ENCODE results near the gene KIR3DL1.
A peak's percentile ranks its signal among the peaks of the same experiment; 100 is the strongest.
"Not testable (repeated sequence)": the region's sequence is repeated elsewhere in the genome, so short reads cannot be mapped to it uniquely, and the experiment has no call there.

The KIR3DL1 gene

GRCh38 chr19:54814571-54814970 is 1.7 kb upstream of the KIR3DL1 start:
- DNase-seq (ENCODE audit: low read depth): not testable (repeated sequence)

DNA sequence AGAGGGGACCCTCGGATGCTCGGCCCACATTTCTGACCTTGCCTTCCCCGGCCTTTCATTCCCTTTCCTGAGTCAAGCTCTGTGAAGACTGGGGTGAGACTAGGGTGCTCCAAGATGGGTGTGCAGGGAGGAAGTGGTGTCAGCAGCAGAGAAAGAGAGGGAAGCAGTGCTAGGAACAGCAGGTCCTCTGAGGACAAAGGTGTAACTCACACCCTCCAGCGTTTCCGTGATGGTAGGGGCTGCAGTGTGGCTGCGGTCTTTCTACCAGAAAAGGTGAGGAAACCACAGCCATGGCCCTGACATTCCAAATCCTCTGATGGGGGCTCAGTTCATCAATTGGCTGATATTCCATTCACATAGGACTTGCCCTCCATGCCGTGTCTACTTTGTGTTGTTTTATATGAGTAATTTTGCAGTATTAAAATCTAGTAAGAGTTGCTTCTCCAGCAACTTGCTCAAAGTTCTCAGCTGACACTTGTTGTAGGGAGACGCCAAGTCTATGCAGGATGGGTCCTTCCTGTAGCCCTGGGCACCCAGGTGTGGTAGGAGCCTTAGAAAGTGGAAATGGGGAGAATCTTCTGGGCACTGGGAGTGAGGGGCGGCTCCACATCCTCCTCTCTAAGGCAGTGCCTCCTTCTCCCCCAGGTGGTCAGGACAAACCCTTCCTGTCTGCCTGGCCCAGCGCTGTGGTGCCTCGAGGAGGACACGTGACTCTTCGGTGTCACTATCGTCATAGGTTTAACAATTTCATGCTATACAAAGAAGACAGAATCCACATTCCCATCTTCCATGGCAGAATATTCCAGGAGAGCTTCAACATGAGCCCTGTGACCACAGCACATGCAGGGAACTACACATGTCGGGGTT is 1.6 kb downstream of the KIR3DL1 start:
- DNase-seq (ENCODE audit: low read depth): no peak

DNA sequence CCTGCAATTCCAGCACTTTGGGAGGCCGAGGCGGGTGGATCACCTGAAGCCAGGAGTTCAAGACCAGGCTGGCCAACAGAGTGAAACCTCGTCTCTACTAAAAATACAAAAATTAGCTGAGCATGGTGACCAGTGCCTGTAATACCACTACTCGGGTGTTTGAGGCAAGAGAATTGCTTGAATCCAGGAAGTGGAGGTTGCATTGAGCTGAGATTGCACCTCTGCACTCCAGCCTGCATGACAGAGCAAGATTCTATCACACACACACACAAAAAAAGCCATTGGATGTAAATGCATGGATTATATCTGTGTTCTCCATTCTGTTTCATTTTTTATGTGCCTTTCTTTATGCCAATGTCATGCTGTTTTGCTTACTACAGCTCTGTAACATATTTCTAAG is 8.1 kb downstream of the KIR3DL1 start:
- not testable (repeated sequence) for DNase-seq (ENCODE audit: low read depth)

GRCh38 chr19:54825326-54825725 is 9.1 kb downstream of the KIR3DL1 start:
- DNase-seq (ENCODE audit: low read depth): peak; percentile 16

GRCh38 chr19:54828064-54828463 is 11.8 kb downstream of the KIR3DL1 start:
- DNase-seq (ENCODE audit: low read depth): not testable (repeated sequence)

DNA sequence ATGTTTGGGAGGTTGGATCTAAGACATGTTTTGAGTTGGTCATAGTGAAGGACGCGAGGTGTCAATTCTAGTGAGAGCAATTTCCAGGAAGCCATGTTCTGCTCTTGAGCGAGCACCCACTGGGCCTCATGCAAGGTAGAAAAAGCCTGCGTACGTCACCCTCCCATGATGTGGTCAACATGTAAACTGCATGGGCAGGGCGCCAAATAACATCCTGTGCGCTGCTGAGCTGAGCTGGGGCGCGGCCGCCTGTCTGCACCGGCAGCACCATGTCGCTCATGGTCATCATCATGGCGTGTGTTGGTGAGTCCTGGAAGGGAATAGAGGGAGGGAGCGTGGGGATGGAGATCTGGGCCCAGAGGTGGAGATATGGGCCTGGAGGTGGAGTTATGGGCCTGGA is 16.2 kb downstream of the KIR3DL1 start, which contains the start of gene KIR2DS4:
Gene KIR2DS4, plus strand, starts transcription at position 181 of the 400 bp plus-strand sequence.
- not testable (repeated sequence) for DNase-seq (ENCODE audit: low read depth)

DNA sequence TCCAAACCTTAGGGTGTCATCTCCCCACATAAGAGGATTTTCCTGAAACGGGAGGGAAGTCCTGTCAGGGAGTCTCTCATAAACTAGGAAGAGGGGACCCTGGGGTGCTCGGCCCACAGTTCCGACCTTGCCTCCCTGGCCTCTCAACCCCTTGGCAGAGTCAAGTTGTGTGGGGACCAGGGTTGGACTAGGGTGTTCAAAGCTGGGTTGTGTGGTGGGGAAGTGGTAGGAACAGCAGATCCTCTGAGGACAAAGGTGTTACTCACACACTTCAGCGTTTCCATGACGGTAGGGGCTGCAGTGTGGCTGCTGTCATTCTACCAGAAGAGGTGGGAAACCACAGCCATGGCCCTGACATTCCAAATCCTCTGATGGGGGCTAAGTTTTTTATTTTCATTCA is 18.9 kb downstream of the KIR3DL1 start:
- not testable (repeated sequence) for DNase-seq (ENCODE audit: low read depth)

GRCh38 chr19:54837522-54837921 is 21.3 kb downstream of the KIR3DL1 start:
- not testable (repeated sequence) for DNase-seq (ENCODE audit: low read depth)

DNA sequence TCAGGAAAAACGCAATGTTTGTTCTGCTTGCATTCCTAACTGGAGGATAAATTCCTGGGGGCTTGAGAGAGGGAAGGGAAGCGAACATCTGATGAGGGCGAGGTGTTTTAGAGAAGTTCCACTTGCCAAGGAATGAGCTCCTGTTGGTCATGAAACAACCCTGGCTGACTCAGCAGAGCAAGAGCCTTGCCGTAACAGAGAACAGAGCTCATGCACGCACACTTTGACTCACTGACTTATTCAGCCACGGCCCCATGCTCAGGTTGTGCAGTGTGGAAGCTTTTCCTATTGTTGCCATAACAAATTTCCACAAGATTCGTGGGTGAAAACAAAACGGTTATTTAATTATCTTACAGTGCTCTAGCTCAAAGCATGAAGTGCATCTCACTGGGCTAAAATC is 26.9 kb downstream of the KIR3DL1 start:
- not testable (repeated sequence) for DNase-seq (ENCODE audit: low read depth)

DNA sequence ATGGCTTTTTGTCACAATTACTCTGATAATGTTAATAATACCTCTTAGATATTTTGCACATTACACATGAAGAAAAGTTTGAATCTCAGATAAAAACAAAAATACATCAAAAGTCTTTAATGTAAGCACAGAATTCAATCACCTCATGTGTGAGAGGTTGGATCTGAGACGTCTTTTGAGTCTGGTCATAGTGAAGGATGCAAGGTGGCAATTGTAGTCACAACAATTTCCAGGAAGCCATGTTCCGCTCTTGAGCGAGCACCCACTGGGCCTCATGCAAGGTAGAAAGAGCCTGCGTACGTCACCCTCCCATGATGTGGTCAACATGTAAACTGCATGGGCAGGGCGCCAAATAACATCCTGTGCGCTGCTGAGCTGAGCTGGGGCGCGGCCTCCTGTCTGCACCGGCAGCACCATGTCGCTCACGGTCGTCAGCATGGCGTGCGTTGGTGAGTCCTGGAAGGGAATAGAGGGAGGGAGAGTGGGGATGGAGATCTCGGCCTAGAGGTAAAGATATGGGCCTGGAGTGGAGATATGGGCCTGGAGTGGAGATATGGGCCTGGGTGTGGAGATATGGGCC is 33.9 kb downstream of the KIR3DL1 start, which contains the start of gene KIR3DL2:
Gene KIR3DL2, plus strand, starts transcription at position 383 of the 580 bp plus-strand sequence. Its CDS starts 33 bp downstream, at position 416.
- DNase-seq (ENCODE audit: low read depth): not testable (repeated sequence)

DNA sequence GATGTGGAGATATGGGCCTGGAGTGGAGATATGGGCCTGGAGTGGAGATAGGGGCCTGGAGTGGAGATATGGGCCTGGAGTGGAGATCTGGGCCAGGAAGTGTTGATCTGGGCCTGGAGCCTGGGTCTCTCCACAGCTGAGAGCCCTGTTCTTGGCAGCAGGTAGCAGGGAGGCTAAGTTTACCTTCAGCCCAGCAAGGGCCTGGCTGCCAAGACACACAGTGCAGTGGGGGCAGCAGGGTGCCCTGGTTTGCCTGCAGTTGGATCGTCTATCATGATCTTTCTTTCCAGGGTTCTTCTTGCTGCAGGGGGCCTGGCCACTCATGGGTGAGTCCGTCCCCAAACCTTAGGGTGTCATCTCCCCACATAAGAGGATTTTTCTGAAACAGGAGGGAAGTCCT is 34.7 kb downstream of the KIR3DL1 start:
- DNase-seq (ENCODE audit: low read depth): no peak

DNA sequence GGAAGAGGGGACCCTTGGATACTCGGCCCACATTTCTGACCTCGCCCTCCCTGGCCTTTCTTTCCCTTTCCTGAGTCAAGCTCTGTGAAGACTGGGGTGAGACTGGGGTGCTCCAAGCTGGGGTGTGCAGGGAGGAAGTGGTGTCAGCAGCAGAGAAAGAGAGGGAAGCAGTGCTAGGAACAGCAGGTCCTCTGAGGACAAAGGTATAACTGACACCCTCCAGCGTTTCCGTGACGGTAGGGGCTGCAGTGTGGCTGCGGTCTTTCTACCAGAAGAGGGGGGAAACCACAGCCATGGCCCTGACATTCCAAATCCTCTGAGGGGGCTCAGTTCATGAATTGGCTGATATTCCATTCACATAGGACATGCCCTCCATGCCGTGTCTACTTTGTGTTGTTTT is 35.1 kb downstream of the KIR3DL1 start:
- no peak for DNase-seq (ENCODE audit: low read depth)

GRCh38 chr19:54855241-54855640 is 39.0 kb downstream of the KIR3DL1 start:
- not testable (repeated sequence) for DNase-seq (ENCODE audit: low read depth)

GRCh38 chr19:54858476-54858875 is 42.2 kb downstream of the KIR3DL1 start:
- DNase-seq (ENCODE audit: low read depth): not testable (repeated sequence)

GRCh38 chr19:54859421-54859820 is 43.2 kb downstream of the KIR3DL1 start:
- DNase-seq (ENCODE audit: low read depth): peak; percentile 41

DNA sequence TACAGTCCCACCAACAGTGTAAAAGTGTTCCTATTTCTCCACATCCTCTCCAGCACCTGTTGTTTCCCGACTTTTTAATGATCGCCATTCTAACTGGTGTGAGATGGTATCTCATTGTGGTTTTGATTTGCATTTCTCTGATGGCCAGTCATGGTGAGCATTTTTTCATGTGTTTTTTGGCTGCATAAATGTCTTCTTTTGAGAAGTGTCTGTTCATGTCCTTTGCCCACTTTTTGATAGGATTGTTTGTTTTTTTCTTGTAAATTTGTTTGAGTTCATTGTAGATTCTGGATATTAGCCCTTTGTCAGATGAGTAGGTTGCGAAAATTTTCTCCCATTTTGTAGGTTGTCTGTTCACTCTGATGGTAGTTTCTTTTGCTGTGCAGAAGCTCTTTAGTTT is 47.2 kb downstream of the KIR3DL1 start:
- DNase-seq (ENCODE audit: low read depth): not testable (repeated sequence)

- DNase-seq (ENCODE audit: low read depth): no peak
Observed at GRCh38 chr19:54871696-54872095, 55.4 kb downstream of the KIR3DL1 start.

- DNase-seq (ENCODE audit: low read depth): no peak
Observed at GRCh38 chr19:54873990-54874389, 57.7 kb downstream of the KIR3DL1 start, which contains the start of gene FCAR. FCAR (plus strand) TSS chr19:54874235; CDS start chr19:54874290, 55 bp downstream.

DNA sequence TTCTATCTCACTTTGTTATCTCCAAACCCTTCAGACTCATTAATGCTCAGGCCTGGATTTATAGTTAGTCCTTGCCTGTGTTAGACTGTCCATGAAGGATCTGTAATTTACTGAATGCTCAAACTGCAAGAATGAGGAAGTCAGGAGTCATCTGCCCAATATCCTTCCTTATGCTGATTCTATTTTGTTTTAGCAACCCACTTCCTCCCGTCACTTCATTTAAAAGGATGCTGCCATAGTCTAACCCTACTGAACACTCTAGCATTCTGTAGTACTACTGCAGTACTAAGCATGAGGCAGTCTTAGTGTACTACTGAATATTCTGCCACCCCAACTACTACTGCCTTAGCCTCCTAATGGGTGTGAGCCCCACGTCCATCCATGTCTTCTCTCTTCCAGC is 59.2 kb downstream of the KIR3DL1 start:
- no peak for DNase-seq (ENCODE audit: low read depth)

GRCh38 chr19:54877471-54877870 is 61.2 kb downstream of the KIR3DL1 start:
- DNase-seq (ENCODE audit: low read depth): no peak

All from HS-5 (cell line).